ENCODE measurements around the gene VAMP2.

The VAMP2 gene

DNA sequence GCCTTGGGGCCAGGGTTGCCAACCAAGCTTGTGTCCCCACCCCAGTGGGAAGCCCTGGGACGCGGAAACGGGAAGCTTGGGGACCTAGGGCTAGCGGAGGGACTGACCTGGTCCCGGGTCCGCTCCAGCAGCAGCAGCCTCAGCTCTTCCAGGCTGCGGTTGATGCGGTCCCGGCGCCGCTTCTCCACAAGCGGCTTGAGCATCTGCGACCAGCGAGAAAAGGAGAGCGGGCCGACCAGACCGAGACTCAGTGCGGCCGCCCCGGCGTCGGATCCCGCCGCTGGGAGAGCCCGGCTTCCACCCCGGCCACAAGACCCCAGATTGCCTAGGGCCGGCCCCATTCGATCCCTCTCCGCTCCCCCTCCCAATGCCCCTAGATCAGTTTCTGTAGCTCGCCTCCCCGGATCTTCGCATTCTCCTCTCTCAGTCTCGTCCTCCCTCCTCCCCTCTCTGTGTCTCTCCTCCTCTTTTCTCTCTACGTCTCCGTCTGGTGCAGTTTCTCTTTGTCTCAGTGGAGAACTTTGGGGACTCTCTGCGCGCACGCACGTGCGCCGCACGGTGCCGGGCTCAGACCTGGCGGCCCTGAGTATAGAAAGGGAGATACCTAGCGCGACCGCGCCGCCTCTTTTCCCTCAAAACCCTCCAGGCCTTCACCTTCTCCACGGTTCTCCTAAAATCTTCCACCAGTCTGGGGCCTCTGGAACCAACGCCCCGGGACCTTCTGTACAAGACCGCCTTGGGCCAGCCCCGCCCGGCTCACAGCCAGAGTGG is 39.6 kb downstream of the VAMP2 start:
- H3K4me3 ChIP-seq (ENCODE audit: low read length) = peak overlapping the region; percentile 84
- TF ChIP-seq ZNF274 (IDR thresholded peaks at IDR 0.05; ENCODE audit: low read depth, low read length) = no peak

DNA sequence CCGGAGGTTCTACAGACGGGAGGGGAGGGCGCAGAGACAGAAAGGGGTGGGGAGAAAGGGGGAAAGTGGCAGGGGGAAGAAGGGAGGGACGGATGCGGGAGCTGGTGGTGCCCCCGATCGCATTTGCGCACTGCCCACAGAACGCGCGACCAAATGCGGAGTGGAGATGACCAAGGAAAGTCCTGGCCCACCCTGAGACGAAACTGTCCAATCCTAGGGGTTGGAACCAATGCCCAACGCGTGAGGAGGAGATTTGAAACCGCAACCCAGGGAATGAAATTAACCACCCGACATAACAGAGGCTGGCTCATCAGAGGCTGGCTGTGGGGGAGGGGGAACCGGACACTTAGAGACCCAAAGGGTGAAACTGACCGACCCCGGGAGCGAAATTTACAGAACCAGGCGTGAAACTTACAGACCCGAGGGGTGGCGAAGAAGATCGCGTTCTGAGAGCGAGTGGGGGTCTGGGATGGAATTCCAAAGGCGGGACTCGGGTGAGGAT is 40.3 kb downstream of the VAMP2 start:
- H3K4me3 ChIP-seq (ENCODE audit: low read length) = peak overlapping the region; percentile 84
- TF ChIP-seq ZNF274 (IDR thresholded peaks at IDR 0.05; ENCODE audit: low read depth, low read length) = no peak

DNA sequence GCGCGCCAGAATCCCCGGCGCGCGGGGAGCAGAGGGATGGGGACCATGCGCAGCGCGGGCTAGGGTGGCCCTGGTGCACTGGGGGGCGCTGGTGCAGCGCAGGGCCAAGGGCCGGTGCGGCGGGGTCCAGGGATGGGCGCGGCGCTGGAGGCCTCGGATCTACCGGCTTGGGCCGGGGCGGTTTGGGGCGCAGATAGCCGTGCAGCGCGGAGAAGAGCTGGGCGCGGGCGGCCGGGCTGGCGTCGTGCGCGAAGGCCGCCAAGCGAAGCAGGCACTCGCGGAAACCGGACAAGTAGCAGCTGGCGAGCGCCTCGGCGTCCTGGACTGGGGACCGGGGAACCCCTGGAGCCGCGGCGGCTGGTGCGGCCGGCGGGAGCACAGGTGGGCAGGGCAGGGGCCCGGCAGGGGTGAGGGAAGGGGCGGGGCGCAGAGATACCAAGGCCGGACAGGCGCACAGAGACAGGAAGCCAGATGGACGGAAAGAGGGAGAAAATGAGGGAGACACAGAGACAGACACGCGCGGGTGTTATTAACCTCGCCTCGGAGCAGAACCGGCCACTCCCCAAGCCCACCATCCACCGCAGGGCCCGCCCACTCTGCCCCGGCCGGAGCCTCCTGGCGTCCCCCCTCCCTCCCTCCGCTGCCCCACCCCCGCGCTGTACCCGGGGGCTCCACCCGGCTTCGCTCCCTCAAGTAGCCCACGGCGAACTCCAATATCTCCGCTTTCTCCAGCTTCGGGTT is 40.9 kb downstream of the VAMP2 start:
- no peak for TF ChIP-seq ZNF274 (IDR thresholded peaks at IDR 0.05; ENCODE audit: low read depth, low read length)
- peak overlapping the region; percentile 84 for H3K4me3 ChIP-seq (ENCODE audit: low read length)

DNA sequence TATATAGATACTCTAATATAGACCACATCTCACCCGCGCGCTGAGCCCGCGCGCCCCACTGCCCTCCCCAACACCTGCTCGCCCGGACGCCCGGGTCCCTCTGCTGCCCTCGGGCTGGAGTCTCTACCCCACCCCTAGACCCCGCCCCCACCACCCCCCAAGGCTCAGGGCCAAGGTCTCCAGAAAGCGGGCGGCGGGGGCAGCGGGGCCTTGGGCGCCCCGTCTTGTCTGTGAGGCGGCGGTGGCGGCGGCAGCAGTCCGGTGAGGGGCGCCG is 41.4 kb downstream of the VAMP2 start:
- no peak for TF ChIP-seq ZNF274 (IDR thresholded peaks at IDR 0.05; ENCODE audit: low read depth, low read length)
- H3K4me3 ChIP-seq (ENCODE audit: low read length) = peak overlapping the region; percentile 84

DNA sequence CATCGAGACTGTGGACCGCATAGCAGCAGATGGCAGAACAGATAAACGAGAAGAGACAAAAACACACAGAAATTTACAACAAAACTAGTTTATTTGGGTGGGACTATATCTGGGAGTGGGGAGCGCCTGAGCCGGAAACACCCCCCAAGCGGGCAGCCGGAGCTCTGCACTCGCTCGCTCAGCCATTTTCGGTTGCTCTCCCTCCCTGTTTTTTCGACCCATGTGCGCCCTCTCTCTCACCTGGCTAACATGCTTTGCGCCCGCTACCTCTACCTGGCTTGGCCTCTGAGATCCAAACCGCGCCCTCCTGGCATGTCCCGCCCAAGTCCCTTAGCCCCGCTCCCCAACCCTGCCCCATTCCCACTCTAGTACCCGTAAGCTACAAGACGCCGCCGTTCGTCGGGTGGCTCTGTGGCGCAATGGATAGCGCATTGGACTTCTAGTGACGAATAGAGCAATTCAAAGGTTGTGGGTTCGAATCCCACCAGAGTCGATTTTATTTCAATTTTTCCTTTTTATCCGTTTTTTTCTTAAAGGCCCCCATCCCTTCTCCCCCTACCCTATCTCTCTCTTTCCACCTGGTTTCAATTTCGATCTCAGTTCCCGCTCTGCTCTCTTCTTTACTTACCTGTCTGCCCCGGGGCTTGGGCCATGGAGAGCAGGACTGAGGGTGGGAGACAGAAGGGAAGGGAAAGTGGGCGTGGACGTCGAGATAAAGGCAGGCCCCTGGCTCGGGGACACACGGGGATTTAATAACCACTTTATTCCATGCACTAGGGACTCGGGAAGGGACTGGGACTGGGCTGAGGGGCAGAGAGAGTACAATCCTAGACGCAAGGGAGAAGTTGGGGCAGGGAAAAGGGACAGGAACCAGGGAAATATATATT is 42.0 kb downstream of the VAMP2 start:
- no peak for TF ChIP-seq ZNF274 (IDR thresholded peaks at IDR 0.05; ENCODE audit: low read depth, low read length)
- H3K4me3 ChIP-seq (ENCODE audit: low read length) = peak overlapping the region; percentile 84

DNA sequence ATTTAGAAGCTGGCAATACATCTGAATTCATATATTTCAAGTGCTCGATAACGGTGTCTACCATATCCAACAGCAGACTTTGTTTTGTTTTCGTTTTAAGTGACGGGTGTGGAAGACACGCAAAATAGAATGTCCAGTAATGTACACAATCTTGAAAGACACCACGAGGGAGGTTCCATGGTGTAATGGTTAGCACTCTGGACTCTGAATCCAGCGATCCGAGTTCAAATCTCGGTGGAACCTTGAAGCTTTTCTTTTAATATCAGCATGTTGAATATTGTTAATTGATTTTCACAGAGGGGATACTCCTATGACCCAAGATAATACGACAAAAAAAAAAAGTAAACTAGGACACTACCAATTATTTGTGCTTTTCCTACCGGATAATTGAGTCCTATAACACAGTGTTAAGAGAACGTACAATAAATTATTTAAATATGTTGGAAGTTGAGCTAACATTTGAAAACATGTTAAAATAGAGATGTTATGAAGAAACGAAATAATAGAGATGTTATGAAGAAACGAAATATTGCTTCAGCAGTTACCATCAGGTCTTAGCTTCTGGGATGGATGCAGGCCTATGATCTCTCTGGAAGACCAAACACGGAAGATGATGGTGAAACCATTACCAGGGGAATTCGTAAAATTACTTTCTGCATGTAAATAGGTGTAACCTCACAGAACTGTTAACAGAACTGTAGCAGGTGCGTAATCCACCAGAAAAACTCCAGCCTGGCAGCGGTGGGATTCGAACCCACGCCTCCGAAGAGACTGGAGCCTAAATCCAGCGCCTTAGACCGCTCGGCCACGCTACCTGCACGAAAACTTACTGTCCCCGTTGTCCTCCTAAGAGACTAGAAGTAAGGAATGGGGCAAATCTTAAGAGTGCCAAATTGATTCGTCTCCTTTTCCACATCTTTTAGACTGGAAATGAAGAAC is 42.9 kb downstream of the VAMP2 start:
- no peak for TF ChIP-seq ZNF274 (IDR thresholded peaks at IDR 0.05; ENCODE audit: low read depth, low read length)

DNA sequence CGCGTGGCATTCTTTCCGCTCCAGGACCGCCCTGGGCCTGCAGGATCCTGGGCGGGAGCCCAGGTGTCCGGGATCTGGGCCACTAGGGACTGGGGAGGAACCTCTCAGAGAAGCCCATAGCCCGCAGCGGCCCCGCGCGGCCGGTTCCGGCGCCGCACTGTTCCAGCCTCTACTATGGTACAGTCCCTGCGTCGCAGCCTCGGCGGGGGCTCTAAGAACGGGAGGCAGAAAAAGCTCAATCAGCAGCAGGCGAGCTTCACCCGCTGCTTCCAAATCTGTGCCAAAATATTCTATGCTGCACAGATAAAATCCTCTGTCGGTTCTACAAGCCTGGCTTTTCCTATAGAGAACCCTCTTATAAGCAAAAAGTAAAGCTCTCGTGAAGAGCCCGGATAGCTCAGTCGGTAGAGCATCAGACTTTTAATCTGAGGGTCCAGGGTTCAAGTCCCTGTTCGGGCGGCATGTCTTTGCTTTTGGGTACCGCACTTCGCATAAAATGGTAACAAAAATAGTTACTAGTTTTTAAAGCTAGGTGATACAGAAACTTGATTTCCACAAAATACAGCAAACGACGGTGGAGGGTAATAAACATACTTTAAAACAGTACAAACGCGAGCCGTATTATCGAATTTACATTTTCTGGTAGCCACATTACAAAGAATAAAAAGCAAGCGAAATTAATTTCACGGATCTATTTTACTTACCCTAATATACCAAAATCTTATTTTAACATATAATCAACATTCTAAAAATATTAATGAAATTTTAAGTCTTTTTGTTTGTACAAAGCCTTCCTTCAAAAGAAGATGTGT is 43.8 kb downstream of the VAMP2 start:
- no peak for TF ChIP-seq ZNF274 (IDR thresholded peaks at IDR 0.05; ENCODE audit: low read depth, low read length)
- peak overlapping the region; percentile 71 for H3K4me3 ChIP-seq (ENCODE audit: low read length)

More for the DNA sequence above, 42.9 kb downstream of the VAMP2 start:
- H3K4me3 ChIP-seq (ENCODE audit: low read length) = peak overlapping the region; percentile 84

DNA sequence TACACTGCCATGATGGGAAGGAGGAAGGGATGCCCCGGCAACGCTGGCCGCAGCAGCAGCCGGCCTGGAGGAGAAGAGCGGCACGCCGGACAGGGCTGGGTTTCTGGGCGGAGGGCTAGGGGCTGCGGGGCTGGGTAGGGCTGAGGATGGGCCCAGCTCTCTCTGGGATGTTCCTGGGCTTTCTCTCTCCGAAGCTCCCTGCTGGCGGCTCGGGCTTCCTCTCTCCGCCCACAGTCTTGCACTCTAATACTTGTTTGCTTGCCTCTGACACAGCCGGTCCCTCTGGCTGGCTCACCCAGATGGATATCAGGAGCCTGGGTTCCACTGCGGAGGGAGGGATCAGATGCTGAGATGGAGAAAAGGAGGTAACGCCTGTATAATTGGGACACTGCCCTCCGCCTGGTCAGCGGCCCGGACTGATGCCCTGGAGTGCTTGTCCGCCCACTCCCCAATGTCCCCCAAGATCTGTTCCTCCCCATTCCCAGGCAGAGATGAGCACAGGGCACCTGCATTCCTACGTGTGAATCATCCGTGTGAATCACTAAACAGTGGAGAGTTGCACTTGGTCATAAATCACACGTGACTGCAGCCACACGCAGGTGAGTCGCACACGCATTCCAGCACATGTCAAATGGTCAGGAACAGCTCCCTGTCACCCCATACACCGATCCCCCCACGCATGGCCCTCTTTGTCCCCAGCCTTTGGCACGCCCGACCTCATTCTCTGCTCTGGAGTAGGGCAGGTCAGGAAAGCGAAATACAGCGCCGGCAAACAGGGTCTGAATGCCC is 44.6 kb downstream of the VAMP2 start, which contains the start of gene ALOXE3:
TSS of gene ALOXE3 (minus strand) at position 535 of the 789 bp plus-strand sequence. CDS start at position 11, 524 bp downstream.
- peak within 1 kb of the TSS; percentile 71 for H3K4me3 ChIP-seq (ENCODE audit: low read length)
- TF ChIP-seq ZNF274 (IDR thresholded peaks at IDR 0.05; ENCODE audit: low read depth, low read length) = no peak

DNA sequence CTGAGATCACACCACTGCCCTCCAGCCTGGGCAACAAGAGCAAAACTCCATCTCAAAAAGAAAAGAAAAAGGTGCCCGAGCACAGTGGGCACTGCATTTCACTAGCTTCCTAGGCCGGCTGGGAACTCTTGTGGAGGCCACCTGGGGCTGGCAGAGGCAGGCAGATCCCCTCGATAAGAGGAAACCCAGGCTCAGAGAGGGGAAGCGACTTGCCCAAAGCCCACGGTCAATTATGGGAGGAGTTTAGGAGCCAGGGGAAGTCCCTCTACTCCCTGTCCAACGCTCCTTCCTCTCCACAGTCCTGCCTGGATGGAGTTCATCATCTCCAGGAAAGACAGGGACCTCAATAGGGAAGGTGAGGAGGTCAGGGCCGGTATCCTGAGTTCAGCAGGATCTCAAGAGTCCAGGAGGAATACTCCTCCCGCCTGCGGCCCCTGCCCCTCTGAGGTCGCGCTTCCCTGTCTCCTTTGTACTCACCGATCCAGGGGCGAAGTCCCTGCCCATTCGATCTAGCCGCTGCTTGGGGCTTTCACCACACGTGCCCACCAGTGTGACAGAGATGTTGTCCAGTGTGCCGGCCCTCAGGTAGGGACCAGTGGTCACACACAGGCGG is 45.3 kb downstream of the VAMP2 start:
- no peak for TF ChIP-seq ZNF274 (IDR thresholded peaks at IDR 0.05; ENCODE audit: low read depth, low read length)
- H3K4me3 ChIP-seq (ENCODE audit: low read length) = no peak overlapping the region; the same call in 1 of the 2 replicates

DNA sequence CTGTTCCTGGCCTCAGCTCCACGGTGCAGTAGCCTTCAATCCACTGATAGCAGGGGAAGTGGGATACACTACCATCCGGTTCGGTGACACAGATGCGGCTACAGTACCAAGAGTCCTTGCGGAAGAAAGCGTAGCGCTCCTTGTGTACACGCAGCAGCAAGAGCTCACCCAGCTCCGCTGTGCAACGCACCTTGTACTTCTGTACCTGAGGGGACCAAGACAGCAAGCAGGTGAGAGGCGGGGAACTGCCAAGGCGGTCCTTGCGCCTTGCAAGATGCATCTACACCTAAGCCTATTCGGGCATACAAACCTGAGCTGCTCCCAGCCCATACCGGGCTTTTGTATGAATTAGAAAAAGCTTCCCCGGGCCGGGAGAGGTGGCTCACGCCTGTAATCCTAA is 46.0 kb downstream of the VAMP2 start:
- no peak overlapping the region for H3K4me3 ChIP-seq (ENCODE audit: low read length)
- no peak for TF ChIP-seq ZNF274 (IDR thresholded peaks at IDR 0.05; ENCODE audit: low read depth, low read length)

DNA sequence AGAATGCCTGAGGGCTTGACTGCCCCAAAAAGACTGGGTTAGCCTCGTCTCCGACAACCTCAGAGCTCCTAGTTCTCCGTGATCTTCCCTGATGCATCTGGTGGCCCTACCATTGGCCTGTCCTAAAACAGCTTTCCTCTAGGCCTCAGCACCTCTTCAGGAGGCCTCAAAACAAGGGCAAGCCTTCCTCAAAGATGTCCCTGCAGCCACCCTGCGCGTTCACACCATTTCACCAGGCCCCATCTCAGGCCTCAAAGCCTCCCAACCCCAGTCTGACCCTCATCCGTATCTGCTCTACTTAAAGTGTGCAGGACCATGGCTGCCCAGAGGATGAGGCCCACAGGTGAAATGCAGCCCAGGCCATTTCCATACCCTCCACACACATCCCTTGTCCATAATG is 51.8 kb downstream of the VAMP2 start:
- TF ChIP-seq ZNF274 (IDR thresholded peaks at IDR 0.05; ENCODE audit: low read depth, low read length) = no peak
- no peak overlapping the region for H3K4me3 ChIP-seq (ENCODE audit: low read length)

Data from GM08714 (cell line).